HG02642 (cell line): Measurements from ENCODE around the gene PTGDR2.
"Not testable (repeated sequence)": the region's sequence is repeated elsewhere in the genome, so short reads cannot be mapped to it uniquely, and the experiment has no call there.

Experiments
- ATAC-seq: cut with Tn5 transposase; IDR thresholded peaks from one replicate; pipeline ENCODE4 v1.9.1; 2021; ENCODE audit warnings: mild to moderate bottlenecking; ENCODE audit not compliant: unreplicated experiment, poor library complexity

The PTGDR2 gene

DNA sequence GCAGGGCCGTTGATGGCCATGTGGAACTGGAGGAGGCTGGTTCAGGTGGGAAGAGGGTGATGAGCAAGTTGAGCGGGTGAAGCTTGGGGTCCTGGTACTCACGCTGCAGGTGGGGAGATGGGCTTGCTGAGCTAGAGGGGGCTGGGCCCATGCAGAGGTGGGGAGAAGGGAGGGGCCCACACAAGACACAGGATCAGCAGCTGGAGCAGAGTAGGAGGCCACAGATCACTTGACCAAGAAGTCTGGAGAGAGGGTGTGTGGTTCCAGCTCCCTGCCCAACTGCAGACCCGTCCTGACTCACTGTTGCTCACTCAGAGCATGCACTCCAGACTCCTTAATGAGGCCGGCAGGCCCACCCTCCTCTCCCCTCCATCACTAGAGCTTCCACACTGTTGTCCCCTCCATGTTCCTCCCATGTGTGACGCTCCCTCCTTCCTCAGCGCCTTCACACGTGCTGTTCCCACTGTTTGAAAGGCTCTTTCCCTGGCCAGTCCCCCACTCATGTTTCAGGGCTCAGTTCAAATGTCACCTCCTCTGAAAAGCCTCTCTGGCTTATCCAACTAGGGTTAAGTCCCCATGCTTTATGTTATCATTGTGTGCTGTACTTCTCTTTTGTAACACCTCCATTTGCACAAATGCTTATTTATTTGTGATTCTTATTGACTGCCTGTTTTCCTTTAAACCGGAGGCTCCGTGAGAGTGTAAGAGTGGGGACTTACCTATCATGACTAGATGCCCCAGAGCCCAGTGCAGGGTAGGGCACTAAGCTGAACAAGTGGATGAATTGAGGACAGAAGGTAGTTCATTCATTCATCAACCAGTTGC is 11.5 kb downstream of the PTGDR2 start:
- no peak for ATAC-seq

DNA sequence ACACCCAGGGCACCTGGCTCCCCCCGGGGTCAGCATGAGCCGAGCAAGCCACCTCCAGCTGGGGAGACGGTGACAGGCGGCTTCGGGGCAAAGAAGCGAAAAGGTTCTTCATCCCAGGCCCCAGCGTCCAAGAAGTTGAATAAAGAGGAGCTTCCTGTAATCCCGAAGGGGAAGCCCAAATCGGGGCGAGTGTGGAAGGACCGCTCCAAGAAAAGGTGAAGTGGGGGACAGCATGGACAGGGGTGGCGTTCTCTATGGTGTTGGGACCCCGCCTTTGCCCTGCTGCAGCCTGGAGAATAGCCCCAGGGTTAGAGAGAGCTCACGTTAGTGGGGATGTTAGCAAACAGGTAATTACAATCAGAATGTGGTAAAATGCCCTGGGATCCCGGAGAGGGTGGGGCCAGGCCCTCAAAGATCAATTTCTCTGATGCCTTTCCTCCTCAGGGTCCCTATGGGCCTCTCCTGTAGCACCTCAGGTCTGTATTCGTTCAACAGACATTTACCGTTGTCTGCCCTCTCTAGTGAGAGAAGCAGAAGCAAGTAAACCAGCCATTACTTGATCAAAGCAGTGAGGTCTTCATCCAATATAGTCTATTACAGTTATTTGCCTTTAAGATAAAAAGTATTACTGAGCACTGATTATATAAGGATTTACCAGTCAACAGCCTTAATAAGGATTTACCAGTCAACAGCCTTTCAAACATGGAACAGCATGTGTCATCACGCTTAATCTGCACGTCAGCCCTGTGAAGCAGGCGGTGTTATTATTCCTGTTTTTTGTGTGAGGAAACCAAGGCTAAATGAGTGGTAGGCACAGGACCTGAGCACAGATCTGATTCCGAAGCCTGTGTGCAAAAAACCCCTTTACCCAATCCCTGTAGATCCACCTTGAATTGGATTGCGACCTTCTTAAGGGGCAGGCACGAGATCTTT is 12.8 kb downstream of the PTGDR2 start:
- no peak for ATAC-seq

DNA sequence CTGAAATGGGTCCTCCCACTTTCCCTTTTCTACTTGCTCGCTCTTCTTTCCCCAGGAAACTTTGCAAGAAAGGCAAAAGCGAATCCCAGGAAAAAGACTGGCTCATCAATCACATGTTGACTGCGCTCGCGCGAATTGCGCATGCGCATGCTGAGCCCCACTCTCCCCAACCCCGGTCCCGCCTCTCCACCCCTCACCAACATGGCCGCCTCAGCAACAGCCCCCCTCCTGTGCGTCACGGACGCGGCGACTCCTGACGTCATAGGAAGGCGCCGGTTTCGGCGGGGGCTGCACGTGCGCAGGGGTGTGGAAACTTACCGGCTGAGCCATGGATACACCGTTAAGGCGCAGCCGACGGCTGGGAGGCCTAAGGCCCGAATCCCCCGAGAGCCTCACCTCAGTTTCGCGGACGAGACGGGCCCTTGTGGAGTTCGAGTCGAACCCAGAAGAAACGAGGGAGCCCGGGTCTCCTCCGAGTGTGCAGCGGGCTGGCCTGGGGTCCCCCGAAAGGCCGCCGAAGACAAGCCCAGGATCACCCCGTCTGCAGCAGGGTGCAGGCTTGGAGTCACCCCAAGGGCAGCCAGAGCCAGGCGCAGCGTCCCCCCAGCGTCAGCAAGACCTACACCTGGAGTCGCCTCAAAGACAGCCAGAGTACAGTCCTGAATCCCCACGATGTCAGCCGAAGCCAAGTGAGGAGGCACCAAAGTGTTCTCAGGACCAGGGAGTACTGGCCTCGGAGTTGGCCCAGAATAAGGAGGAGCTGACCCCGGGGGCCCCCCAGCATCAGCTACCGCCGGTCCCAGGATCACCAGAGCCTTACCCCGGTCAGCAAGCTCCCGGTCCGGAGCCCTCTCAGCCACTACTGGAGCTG is 13.7 kb downstream of the PTGDR2 start, which contains the start of gene CCDC86:
TSS of gene CCDC86 (plus strand) at position 317 of the 871 bp plus-strand sequence. CDS start at position 329, 12 bp downstream.
- peak; percentile 82 for ATAC-seq

DNA sequence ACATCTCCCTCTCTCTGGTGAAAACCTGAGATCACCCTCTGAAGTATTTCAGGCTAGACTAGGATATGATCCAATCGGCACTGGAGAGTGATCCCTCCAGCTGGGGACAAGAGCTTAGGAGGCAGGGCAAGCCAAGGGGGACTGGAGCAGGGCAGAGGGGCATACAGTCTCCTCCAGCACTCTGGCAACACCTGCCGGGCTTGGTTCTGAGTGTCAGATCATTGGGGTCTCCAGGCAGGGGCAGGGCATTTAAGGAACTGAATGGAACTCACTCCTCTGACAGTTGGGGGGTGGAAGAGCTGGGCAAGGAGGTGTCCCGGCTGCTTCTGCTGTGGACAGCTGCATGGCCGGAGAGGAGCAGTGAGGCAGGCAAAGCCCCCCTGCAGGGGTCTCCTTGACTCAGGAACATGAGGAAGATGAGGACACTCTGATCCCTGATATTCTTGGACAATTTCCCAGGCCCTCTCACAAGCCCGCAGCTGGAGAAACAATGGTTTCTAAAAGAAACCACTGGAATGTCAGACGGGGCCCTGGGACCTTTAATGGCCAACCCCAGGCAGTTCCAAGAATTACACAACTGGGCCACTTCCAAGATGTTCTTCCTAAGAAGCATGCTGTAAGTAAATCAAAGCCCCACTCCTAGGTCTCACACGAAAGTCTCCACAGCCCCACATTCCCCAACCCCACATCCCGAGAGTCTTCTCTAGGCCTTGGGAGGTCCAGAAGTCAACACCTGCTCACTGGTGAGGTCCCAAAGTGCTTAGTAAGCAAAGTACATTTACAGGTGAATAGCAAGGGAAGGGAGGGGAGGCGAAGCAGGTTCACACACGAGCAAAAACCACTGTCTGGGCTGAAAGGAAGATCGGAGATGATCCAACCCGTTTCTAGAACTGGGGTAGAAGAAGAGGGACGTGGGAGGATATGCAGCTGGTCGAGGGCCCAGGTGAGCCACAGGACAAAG is 15.0 kb downstream of the PTGDR2 start:
- ATAC-seq, result no peak

DNA sequence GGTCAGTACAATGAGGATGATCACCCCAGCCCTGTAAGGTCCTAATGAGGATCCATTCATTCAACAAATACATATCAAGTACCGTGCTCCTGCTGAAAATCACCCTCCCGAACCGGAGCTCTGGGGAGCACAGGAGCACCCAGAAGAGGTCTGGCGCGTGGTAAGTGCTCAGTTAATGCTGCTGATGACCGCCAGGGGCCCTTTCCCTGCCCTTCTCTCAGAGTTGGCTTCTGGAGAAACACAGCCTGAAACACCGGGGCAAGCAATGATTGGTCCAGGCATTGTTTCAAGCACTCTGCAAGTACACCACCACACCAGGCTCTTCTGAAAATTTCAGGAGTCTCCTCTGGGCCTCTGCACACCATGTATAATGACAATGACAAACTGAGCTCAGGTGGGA is 17.6 kb downstream of the PTGDR2 start:
- ATAC-seq, result no peak

DNA sequence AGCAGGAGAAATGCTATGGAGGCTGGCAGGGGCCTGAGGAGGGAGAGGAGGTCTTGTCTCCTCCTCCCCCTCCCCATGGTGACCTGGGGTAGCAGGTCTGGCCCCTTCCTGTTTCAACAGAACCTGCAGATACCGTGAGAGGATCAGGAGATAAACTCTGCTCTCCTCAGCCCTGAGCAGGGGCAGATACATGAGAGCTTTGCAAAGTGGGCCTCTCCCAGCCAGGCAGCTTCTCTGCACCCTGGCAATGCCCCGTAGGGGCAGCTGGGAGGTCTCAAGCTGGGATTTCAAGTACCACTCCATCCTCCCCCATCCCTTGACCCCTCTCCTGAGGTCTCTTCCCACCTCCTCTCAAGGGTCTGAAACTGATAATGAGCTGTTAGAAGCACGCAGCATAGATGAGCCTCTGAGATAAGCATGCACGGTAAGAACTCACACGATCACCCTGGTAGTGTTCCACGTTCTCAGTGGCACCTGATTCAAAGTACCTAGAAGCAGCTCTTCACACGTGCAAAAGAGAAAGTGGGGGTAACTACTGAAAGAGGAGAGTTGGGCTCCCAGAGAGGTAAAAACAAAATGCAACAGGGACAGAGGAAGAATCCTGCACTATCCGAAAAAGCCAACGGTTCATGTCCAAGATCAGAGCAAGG is 18.8 kb downstream of the PTGDR2 start:
- ATAC-seq, result no peak

DNA sequence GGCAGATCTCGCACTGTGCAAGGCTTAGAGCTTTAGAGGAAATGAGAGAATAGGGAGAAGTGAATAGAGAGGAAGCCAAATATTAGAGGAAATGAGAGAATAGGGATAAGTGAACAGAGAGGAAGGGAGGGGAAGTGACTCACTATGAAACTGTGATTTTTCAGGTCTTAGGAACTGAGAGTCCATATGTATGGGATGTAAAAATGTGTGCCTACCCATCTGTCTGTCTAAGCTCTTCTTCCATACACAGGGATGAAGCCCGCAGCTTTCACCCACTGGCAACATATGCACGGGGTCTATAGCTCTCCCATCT is 20.3 kb downstream of the PTGDR2 start:
- no peak for ATAC-seq

DNA sequence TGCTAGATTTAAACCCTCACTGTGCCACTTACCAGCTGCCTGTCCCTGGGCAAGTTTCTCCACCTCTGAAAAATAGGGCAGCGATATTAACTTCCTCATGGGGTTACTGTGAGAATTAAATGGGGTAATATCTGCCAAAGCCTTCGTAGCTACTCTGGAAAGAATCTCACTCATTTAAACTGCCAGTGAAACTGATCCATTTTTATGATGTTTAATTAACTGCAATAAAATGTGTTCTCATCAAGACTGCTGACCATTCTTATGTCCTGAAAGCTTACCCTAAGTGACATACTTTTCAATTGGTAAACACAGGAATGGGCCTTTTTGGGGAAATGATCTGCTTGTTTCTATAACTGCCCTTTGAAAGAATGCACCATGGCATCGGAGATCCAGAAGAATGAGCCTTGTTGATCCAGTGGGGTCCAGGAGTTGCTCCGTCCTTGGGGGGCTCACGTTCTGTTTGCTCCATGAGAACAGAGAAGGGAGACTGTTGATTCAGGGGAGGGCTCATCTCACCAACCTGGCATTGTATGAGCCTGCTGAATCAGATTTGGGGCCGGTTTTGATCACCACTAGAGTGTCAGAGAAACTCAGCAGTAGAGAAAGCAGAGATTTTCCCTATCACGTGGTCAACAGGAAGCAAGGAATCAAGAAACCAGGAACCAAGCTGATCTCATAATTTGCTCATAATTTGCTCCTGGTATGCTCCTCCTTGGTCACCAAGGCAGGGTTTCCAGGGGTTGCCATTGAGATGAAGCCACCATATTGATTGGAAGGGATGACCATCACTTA is 20.8 kb downstream of the PTGDR2 start:
- no peak for ATAC-seq

DNA sequence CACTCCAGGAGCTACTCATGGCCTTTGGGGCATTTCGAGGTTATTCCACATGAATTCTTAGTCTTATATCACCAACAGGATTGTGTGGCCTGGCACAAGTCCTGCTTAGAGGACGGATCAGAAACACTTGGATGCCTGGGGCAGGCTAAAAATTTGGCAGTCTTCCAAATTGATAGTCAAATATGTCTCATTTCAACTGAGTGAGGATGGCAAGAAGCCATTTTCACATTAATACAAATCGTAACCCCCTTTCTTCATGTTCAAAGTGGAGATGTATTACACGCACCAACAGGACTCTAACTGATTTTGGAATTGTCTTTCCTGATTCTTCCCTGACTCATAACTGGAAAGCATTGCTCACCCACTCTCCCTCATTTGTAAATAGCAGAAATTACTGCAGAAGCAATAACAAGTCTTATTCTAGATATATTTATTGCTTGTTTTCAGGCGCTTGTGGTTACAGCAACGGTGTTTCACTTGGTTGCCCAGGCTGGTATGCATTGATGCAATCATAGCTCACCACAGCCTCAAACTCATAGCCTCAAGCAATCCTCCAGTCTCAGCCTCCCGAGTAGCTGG is 24.2 kb downstream of the PTGDR2 start:
- no peak for ATAC-seq

DNA sequence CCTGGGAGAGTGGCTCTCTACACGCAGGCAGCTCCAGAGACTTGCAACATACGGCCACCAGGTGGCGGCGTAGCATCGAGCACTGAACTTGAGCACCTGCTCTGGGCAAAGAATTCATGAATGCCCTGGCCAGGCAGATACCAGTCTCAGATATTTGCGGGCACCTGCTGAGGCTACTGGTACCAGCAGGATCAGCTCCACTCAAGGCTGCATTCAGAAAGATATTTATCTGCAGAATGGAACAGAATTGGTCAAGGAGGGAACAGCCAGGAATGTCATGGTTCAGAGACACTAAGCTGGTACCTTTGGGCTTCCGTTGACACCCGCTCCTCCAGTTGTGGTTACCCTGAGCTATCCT is 24.6 kb downstream of the PTGDR2 start:
- ATAC-seq, result peak; percentile 85

DNA sequence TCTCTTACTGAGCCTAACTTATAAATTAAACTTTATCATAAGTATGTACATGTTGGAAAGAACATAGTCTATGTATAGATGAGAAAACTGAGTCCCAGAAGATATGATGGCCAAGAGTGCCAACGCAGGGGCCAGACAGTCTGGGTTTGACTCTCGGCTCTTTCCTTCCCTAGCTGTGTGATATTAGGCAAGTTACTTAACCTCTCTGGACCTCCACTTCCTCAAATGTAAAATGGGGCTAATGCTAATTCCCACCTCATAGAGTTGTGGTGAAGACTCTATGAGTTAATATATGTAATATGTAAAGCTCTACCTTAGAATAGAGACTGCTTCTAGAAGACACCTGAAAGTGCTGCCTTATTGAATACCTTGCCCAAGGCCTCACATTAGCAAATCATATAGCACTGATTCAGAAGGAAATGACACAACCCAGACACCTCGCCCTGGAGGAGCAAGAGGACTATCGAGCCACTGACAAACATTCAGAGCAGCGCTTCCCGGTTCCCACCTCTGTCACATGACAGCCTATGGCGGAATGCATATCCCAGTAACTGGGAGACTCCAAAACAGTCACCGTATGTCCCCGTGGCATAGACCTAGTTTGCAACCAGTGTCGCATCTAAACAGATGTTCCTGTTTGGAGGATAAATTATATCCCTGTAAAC is 25.1 kb downstream of the PTGDR2 start:
- peak; percentile 53 for ATAC-seq

DNA sequence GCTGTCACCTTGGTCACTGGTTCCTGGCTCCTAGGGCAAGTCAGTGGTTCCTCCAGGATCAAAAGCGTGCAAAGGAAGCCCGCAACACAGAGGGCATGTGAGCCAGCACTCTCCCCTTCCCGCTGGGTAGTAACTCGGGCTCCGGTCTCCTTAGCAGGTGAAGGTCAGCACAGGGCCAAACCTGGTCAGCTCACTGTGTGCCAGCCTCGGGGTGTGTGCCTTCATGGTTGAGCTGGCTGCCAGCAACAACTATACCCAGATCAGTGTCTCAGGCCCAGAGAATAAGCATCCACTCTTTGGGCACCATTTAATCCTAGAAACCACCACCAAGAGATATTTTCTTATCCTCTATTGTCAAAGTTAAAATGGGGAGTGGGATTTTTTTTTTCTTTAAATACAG is 30.0 kb downstream of the PTGDR2 start:
- ATAC-seq, result no peak

DNA sequence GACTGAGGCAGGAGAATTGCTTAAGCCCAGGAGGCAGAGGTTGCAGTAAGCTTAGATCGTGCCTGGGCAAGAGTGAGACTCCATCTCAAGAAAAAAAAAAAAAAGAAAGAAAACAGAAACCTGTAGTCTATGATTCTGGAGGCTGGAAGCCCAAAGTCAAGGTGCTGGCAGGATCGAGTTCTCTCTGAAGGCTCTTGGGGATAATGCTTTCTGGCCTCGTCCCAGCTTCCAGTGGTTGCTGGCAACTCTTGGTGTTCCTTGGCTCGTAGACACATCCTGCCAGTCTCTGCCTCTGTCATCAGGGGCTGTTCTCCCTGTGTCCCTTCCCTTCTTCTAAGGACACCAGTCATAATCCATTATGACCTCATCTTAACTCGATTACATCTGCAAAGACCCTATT is 30.6 kb downstream of the PTGDR2 start:
- no peak for ATAC-seq

DNA sequence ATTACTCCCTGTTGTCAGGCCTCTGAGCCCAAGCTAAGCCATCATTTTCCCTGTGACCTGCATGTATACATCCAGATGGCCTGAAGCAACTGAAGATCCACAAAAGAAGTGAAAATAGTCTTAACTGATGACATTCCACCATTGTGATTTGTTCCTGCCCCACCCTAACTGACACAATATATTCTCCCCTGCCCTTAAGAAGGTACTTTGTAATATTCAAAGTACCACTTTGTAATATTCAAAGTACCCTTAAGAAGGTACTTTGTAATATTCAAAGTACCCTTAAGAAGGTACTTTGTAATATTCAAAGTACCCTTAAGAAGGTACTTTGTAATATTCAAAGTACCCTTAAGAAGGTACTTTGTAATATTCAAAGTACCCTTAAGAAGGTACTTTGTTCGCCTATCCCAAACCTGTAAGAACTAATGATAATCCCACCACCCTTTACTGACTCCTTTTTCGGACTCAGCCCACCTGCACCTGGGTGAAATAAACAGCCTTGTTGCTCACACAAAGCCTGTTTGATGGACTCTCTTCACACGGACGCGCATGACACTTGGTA is 31.9 kb downstream of the PTGDR2 start:
- ATAC-seq, result not testable (repeated sequence)

DNA sequence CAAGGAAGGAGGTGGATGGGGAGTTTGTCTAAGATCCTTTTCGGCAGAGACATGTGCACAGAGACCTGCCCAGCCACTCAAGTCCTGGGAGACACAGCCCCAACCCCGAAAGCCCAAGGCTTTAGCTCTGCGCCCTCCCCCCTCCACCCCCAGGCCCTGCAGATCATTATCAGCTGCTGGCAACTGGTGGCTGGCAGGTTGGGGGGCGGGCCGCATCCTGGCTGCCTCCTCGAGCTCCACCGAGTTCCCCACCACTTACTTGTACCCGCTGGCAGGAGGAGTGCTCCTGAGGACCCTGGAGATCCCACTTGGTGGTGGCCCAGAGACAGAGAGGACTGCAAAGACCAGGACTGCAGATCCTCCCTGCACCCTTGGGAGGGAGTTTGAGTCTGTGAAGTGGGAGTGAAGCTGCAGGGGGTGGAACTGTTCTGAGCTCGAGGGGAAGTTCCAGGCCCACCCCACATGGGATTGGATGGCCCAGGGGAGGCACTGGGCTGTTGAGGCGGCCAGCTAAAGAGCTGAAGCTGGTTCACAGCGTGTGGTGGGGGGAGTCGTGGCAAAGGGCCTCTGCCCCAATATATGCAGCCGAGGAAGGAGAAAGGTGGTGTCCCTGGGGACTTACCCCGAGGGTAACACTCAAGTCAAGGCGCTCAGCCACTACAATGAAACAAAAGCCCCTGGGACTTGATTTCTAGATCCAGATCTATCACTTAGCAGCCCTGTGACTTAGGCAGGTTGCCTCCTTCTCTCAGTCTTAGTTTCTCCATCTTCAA is 33.7 kb downstream of the PTGDR2 start:
- ATAC-seq, result no peak

DNA sequence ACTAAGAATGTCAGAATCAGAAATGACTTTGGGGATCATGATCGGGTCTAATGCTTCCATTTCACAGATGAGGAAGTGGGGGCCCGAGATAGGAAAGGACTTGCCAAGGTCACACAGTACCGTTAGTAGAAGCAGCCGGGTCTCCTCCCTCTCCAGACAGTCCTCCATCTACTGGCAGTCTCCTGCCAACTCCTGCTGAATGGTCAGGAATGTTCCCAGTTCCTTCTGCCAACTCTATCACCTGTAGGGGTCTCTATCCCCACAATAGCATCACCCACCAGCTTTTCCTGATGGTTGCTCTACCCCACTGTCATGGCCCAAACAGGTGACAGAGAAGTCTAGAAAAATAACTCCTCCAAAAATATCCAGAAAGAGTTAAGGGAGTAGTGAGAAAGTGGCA is 37.7 kb downstream of the PTGDR2 start:
- ATAC-seq, result no peak
